ENCODE measurements around the gene CHCHD10. TPM values are rescaled to one million over a fixed set of nuclear protein-coding genes. Genes with fewer than 3 reads are reported as not detected.
A peak's percentile ranks its signal among the peaks of the same experiment; 100 is the strongest.

The CHCHD10 gene
- total RNA-seq: 148 TPM

DNA sequence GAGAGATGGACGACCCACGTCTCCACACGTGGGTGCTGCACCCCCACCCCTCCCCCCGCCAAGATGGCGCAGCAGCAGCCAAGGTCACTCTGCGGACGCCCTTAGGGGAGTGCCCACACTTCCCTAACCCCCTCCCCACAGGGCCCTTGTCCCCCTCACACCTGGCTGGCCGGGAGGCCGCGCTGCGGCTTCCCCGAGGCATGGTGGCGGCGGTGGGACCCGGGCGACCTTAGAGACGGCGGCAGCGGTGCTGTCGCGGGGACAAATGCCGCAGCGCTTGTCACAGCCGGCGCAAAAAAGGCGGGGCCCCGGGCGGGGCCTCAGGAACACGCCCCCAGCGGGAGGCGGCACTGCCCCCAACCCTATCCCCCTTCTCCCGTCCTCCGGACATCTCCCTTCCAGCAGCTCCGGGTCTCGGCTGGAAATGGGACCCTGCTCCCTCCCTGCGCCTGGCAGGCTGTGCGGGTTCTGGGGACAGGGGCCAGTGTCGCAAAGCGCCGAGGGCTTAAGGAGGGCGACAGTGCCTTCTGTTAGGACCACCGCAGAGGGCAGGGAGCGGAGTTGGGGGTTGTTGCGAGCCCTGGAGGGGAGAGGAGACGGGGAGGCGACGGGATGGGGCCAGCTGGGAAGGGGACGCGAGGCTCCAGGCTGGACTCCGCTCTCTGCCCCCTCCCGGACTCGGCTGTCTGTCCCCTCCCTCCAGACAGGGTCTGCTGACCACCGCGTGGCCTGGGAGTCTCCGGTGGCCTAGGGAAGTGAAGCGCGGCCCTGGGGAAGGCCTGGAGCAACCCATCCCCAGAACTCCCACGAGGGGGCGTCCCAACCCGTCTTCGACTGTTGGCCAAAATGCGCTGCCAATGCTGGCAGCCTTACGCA, at the start of gene CHCHD10:
Gene CHCHD10, minus strand, starts transcription at position 300 of the 876 bp plus-strand sequence. Its CDS starts 98 bp downstream, at position 202.
- DNase-seq (ENCODE audit: low spot score): peak; percentile 83

DNA sequence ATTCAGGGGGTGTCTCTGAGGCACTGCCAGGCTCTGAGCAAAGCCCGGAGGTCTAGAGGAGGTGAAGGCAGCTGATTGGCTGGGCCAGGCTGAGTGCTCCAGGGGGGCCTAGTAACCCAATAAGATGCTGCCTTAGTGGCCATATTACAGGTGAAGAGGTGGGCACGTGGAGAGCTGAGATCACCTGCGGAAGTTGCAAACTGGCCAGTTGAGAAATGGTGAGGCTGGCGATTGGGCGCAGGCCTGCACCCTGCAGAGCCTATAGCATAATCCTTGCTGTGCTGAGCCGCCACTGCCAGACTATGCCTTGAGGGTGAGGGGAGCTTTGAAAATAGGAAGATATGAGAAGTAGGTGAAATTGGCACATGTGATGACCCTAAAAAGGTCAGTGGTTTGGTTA, 49.4 kb upstream of the CHCHD10 start:
- DNase-seq (ENCODE audit: low spot score): no peak

DNA sequence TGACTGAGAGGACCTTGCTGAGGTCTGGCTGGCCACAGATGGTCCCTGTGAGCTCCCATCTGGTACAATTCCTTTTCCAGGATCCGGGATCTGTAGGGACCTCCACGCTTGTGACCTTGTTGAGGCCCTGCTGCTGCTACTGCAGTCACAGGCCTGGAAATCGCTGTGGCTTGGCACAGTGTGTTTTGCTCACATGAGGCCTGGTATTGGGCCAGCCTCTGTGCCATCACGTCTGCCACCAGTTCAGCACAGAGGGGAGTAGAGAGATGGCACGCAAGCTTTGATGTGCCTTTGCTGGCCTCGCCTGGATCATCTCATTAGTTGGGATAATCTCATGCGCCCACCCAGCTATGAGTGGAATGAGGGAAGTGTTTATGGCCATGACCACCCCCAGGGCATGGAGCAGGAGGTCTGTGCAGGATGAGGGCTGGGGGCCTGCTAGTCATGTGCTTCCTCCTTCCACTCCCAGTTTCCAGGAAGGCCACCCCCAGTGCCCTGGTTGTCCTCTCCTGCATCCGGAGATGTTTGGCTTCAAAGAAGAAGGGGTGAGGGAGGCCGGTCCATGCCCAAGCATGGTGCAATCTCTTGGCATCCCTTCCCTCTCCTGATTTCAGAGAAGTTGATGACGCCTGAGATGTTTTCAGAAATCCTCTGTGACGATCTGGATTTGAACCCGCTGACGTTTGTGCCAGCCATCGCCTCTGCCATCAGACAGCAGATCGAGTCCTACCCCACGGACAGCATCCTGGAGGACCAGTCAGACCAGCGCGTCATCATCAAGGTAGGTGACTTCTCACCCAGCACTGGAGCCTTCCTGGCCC, 48.6 kb upstream of the CHCHD10 start:
- DNase-seq (ENCODE audit: low spot score): no peak

DNA sequence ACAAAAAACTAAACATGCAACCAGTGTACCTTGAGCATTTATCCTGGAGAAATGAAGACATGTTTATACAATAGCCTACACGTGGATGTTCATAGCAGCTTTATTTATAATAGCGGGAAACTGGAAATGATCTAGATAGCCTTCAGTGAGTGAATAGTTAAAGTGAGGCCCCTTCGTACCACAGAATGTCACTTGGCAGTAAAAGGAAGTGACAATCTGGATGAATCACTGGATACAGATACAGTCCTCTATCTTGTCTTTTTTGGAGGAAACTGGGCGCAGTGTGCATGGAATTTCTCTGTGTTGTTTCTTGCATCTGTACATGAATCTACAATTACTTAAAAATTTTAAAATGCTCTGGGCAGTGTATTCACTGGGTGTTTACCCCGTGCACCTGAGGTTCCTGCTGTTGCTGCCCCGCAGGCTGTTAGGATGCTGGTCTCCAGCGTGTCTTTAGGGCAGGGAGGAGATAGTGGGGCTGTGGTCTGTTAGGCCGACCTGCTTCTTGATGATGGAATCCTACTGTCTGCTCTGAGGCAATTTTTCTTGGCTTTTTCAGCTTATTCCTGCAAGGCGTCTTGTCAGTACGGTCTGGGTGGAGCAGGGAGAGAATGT, 47.9 kb upstream of the CHCHD10 start:
- DNase-seq (ENCODE audit: low spot score): no peak

DNA sequence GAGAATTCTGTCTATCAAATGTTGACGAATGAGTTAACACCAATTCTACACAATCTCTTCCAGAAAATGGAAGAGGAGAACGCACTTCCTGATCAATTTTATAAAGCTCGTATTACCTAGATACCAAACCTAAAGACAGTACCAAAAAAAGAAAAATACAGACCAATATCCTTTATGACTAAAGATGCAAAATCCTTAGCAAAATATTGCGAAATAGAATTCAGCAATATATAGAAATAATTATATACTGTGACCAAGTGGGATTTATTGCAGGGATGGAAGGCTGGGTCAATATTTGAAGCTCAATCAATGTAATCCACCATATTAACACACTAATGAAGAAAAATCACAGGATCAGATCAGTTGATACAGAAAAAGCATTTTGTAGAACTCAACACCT, 44.6 kb upstream of the CHCHD10 start:
- DNase-seq (ENCODE audit: low spot score): no peak

DNA sequence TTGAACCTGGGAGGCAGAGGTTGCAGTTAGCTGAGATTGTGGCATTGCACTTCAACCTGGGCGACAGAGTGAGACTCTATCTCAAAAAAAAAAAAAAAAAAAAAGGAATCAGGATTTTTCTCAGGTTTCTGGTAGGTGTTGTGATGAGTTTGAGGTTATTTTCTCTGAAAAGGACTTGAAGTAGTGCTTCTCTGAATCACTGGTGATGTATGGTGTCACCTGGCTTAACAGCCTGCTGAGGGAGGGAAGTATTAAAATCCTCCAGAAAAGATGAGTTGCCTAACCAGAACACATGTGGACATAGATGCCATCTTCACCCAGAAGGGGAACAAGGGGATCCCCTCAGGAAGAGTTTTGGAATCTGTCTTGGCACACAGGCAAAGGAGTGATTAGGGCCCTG, 39.1 kb upstream of the CHCHD10 start:
- no peak for DNase-seq (ENCODE audit: low spot score)

DNA sequence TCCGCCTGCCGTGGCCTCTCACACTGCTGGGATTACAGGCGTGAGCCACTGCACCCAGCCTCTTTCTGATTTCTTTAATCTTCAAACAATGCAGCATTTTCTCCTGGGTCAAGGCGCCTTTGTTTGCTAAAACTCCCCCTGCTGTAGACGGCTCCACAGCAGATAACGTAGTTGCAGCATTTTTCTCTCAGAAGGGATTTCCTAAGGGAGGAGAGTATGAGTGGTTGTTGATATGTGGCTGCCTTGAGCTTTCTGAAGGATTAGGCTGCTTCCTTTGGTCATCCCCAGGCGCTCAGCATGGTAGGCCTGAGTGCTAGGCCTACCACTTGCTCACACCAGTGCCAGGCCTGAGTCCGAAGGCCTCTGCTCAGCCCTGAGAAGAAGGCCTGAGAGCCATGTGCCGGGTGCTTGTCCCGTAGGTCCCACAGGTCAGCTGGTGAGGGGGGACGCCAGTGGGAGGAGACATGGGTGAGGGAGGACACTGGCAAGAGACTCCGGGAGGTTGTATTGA, 37.1 kb upstream of the CHCHD10 start:
- no peak for DNase-seq (ENCODE audit: low spot score)

DNA sequence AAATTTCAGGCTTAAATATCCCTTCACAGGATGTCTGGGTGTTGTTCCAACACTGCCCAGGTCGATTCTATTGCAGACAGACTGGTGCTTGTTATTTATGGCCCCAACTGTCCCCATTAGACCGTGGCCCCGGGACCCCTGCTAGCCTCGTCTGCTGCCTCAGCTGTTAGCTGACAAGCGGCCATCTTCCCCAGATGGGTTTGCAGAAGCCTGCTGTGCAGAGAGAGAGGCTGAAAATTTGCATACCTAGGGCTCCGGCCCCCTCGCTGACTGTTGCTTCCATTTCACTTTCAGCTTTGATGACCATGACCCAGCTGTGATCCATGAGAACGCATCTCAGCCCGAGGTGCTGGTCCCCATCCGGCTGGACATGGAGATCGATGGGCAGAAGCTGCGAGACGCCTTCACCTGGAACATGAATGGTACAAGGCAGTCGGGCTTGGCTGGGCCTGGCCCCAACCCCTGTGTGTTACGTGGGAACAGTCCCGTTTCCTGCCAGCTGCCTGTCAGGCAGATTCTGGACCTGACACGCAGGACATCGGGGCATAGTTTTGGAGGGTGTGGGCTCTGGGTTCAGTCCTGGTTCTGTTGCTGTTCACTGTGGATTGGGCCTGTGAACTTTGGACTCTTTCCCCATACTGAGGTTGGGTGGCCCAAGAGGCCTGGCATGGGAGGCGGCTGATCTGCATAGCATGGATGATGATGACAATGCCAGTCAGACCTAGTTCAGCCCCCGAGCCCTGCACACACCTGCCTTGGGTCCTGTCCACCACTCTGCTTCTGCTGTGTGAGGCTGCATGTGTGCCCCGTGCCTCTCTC, 35.4 kb upstream of the CHCHD10 start:
- no peak for DNase-seq (ENCODE audit: low spot score)

DNA sequence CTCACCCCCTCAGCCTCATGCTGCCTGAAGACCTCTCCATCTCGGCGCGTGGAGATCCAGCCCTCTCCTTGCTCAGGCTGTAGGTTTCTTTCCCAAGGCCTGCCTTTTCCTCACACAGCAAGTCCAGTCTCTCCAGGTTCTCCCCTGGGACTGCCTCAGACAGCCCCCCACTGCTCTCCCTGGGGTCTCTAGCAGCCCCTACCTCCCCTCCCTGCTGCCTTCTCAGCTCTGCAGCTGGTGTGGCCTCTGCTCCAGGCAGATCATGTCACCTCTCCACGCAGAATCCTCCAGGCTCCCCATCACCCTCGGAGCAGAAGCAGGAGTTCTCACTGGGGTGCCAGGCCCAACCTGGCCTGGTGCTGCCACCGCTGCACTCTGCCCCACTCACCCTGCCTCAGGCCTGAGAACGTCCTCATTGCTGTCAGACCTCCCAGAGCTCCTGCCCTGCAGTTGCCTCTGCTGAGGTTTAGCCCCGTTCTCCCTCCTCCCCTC, 34.2 kb upstream of the CHCHD10 start:
- DNase-seq (ENCODE audit: low spot score): no peak

DNA sequence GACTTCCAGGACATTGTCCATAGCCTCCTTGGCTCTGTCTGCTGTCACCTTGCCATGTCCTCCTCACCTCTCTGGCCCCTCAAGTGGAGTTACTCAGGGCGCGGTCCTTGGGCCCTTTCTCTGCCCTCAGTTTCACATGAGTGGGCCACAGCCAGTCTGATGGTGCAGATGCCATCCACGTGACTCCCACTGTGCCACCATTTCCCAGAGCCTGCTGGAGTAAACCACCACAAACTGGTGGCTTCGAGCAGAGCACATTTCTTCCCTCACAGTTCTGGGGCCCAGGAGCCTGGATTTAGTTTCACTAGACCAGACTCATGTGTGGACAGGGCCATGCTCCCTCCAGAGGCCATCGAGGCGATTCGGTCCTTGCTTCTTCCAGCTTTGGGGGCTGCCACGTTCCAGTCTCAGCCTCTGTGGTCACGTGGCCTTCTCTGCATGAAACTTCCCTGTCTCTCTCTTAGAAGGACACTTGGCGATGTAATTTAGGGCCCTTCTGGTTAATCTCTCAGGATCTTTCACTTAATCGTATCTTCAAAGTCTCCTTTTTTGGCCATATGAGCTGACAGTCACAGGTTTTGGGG, 33.6 kb upstream of the CHCHD10 start:
- no peak for DNase-seq (ENCODE audit: low spot score)

DNA sequence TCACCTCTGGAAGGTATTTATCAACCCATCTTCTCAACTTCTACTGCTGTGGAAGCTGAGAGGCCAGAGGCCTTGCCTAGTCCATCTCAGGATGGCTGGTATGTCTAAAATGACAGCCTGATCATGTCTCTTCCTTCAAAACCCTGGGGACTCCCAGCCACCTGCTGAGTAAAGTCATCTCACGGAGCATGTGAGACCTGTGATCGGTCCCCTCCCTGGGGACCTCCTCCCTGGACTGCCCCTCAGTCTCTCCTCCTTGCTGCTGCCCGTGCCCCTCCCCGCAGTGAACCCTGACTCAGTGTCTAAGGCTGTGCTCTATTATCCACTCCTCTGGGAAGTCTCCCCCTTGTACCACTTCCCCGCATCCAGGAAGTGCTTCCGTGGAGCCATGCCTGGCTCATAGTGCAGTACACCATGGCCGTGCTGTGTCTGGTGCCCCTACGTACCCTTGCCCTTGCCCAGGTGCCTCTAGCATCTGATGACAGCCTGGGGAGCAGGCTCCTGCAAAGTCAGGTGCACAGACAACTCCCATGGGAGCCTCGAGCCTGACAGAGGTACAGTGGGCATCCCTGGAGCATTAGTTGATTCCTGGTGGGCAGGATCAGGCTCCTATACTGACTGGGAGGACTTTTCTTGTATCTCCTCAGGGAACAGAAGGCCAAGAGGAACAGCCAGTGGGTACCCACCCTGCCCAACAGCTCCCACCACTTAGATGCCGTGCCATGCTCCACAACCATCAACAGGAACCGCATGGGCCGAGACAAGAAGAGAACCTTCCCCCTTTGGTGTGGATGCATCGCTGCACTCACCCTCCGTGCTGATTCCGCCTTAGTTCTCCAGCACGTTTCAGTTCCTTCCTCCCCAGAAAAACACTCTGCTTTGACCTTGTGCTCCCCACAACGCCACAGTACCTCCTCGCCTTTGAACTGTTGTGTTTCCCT, 32.8 kb upstream of the CHCHD10 start:
- no peak for DNase-seq (ENCODE audit: low spot score)

DNA sequence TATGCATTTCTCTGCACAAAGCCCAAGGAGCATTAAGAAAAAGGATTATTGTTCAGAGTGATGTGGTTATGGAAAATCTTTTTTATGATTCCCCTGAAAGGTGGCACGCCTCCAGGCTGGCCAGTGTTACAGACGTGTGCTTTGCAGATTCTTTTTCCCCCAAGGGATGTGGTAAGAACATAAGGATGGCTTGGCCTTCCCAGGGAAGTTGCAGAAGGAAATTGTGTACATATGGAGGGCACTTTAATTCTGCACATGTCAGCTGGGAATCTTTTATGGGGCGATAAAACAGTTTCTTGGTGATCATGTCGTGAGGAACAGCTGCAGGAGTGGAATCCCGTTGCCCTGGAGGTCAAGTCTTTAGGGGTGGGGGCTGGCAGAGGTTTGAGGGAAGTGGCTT, 28.7 kb upstream of the CHCHD10 start:
- DNase-seq (ENCODE audit: low spot score): no peak

DNA sequence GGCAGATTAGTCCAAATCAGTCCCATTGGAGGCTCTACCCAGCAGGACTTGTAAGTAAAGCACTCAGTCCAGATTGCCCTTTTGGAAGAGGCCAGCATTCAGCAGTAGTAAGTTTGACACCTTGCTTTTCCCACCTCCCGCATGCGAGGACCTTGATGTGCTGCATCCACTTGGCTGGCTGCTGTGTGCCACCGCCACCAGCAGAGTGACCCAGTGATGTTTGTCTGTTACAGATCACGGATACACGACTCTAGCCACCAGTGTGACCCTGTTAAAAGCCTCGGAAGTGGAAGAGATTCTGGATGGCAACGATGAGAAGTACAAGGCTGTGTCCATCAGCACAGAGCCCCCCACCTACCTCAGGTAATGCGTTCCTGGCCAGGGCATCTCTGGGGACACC, 25.6 kb upstream of the CHCHD10 start:
- no peak for DNase-seq (ENCODE audit: low spot score)

DNA sequence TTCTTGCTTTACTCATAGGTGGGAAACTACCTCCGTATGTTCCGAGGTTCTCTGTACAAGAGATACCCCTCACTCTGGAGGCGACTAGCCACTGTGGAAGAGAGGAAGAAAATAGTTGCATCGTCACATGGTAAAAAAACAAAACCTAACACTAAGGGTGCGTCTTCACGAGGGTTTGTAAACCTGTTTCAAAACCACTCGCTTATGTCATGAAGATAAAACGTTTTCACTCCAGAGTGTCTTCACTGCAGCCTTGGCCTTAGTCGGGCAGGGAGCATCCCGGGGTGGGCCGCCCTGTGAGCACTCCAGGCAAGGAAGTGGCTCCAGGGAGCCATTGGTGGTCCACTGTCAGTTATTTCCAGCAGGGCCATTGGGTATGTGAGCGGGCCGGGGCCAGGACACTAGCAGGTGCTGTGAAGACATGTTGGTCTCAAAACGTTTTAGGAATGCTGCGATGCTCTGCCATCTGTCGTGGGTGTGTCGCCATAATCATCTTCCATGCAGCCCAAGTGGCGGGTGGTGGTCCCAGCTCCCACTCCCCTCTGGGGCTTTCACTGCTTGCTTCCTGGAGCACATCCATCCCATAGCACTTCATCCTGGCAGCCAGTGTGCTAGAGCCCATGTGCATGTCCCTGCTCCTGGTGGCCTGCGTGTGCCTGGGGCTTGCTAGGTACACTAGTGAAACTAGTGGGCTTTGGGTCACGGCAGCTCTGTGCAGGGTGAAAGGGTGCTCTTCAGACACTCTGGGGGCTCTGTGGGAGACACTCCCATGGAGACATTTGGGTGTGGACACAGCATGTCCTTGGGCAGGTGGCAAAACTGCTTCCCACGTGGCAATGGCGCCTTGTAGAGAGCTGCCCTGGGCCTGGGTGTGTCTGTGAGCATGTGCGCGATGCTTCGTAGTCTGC, 24.2 kb upstream of the CHCHD10 start:
- no peak for DNase-seq (ENCODE audit: low spot score)

DNA sequence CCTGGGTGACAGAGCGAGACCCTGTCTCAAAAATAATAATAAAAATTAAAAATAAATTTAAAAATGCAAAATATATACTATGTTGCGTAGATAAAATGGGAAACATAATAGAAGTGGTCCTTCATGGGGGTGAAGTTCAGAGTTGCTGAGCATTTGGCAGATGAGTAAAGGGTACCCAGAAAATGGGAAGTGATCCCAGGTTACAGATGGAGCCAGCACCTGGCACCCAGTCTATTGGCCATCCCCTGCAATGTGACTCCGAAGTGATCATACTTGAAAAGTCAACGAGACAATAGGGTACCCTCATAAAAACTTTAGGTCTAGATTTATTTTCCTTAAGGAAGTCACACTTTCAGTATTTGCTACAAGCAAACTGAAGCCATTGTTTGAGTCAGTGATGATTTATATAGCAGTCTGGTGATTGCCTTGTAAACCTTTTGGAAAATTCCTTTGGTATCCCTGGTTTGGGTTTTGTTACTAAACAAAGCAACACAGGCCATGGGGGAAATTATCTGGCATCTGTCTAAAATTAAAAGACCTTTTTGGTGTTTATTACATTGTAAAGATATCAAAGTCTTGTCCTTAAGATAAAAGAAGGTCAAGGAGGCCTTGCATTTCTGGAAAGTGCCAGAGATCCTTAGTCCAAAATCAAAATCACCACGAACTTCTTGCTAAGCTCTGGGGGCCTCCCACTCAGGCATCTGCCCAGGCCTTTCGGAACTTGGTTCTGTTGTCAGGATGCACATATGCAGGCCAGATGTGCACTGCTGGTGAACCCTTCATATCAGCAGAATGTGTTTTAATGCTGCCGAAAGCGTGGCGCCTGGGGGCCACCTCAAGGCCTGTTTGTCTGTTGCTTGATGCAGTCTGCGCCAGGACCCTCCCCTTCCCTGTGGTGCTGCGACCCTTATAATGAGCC, 23.3 kb upstream of the CHCHD10 start:
- no peak for DNase-seq (ENCODE audit: low spot score)

DNA sequence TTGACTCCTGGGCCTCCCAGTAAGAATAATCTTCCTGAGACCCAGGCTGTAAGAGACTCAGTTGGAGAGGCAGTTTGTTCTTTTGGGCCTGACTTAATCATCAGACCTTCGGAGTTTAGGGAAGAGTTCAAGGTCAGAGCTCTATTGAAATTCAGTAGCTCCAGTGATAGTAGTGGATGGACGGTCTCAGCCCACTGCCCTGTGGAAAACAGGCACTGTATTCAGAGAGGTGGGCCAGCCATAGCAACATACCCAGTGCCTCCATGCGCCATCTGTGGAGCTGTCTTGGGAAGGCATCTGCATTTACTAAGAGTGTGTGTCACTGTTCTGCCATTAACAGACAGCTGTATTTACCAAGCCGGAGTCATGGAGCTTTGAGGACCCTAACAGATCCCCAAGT, 21.9 kb upstream of the CHCHD10 start:
- DNase-seq (ENCODE audit: low spot score): no peak

DNA sequence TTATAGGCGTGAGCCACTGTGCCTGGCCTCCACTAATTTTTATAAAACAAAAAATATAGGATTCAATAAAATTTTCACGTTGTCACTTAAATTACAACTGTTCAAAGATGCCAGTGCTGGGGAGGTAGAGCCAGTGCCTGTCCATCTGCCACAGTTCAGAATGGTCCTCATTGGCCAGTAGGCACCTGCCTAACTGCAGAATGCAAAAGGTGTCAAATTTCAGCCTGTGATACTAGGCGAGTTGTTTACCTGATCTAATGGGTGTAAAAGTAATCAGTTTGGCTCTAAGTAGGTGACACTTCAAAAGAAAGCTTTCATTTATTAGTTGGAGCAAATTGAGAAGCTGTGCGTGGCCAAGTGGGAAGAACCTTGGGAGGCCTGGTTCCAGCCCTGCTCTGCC, 21.3 kb upstream of the CHCHD10 start:
- DNase-seq (ENCODE audit: low spot score): no peak

DNA sequence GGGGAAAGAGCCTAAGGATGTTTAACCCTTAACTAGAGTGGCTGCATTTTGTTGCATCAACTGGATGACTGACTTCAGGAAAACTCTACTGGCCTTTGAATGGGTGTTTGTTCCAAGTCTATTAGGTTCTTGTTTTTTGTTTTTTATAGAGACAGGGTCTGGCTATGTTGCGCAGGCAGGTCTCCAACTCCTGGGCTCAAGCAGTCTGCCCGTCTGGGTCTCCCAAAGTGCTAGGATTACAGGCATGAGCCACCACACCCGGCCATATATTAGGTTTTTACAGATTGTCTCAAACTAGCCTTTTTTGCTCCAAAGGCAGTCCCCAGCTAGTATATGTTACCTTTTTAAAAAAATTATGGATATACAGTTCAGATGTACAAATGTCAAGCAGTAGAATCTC, 20.1 kb upstream of the CHCHD10 start:
- DNase-seq (ENCODE audit: low spot score): no peak

All from mucosa of gallbladder (tissue), 1 donor.